GM20000 (cell line): ENCODE results near the gene KIRREL1.

Experiments
- DNase-seq: peaks from one replicate; pipeline ENCODE4 v3.0.0; 2012; ENCODE audit warnings: low spot score
- CTCF ChIP-seq: IDR thresholded peaks from 2 replicates; pipeline ENCODE4 v1.5.1; 2012; ENCODE audit warnings: mild to moderate bottlenecking, control low read depth; ENCODE audit errors: extremely low read depth, missing control alignments

KIRREL1 gene

GRCh38 chr1:158107916-158108315 lies 114.5 kb downstream of the KIRREL1 start:
- no peak for DNase-seq
- TF ChIP-seq CTCF = no peak

DNA sequence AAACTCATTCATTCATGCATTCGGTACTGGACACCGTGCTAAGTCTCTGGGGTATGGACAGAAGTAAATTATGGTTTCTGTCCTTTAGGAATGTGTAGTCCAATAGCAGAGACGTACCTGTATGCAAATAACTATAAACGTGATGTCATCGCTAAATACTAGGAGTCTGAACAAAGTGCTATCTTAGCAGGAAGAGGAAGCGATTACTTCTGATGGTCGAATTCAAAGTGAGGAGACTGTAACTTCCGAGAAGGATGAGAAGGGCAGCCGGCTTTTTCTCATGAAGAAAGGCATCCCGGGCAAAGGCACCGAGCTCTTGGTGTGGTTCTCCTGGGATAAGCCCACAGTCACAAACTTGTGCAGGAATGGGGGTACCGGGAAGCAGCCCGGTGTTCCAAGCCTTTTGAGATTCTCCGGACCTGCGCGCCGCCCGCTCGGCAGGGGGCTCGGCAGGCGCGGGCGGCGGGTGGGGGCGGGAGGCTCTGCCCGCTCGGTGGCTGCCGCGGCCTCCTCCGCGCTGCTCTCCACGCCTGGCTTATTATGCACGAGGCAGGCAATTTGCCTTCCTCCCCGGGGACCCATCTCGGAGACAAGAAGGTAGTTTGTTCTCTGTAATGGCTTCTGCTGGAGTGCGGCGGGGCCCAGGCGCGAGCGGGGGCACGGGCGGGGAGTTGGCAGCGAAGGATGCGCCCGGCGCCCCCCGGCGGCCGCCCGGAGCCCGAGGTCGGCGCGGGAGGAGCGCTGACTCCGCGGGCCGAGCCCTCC lies 119.7 kb downstream of the KIRREL1 start:
- TF ChIP-seq CTCF = no peak
- peak; percentile 48 for DNase-seq

DNA sequence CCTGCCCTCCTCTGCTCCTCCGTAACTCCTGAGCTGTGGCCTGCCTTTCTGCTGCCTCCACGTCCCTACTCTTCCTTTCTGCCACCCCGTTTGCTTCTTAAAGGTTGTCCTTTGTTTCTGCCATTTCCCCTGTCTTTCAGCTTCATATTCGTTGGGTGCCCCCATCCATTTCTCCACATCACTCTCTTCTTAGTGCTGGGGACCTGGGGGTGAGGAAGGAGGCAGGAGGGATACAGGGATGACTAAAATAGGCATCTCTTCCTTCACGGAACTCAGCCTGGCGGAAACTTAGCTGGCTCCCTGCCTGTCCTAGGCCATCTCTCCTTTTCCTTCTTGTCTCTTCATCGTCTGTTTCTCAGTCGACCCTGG lies 120.3 kb downstream of the KIRREL1 start:
- no peak for DNase-seq
- TF ChIP-seq CTCF = no peak

- peak; percentile 69 for DNase-seq
- TF ChIP-seq CTCF = no peak
Observed at GRCh38 chr1:158115126-158115525, 121.7 kb downstream of the KIRREL1 start.

- no peak for TF ChIP-seq CTCF
- no peak for DNase-seq
Observed at GRCh38 chr1:158116311-158117167, 123.1 kb downstream of the KIRREL1 start.

DNA sequence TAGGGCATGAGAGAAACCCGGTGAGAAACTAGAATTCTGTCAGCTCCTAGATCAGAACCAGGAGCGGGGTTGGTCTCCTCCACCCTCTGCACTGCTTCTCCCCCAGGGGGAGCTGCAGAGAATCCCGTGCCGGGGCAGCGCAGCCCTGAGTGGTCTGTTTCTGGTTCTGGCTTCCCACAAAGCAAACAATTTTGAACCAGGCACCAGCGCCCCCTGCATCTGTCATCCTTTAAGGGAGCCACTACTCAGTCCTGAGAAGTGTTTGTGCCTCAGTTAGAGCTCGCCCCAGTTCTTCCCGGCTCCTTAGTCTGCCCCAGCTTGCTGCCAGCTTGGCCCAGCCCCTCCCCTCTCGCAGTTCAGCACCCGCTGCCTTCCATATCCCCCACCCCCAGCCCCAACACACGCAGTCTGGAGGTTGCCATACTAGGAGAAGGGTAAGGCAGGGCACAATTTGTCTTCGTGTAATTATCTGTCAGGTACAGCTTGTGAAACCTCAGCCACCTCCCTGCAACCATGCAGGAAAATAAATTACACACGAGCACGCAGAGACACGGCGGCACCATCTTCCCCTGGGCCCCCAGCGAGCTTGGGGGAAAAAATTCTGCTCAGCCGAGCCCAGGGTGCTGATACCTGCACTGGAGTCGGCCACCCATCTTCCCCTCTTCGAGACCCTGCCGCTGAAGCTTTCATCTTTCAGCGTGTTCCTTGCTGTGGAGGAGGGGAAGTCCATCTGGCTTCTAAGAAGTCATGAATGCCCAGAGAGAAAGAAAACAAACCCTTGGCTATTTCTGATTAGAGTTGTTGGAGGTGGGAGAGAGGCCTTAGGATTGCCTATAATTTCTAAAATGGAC lies 124.6 kb downstream of the KIRREL1 start:
- peak; percentile 36 for TF ChIP-seq CTCF
- DNase-seq = peak; percentile 64
